Stimulated activated CD8-positive, alpha-beta memory T cell treated with anti-CD3 and anti-CD28 coated beads, Interleukin-4, amount 100 ng/mL, for 4 hours (primary cell): ENCODE results near the gene GUK1.
"Not testable (repeated sequence)": the region's sequence is repeated elsewhere in the genome, so short reads cannot be mapped to it uniquely, and the experiment has no call there.

Experiments used
- DNase-seq, 2 donors: peaks; one replicate each; pipeline ENCODE4 v3.0.0-alpha.2; 2020; ENCODE audit warnings: low read depth in 2 of 2, low spot score in 1 of 2

The GUK1 gene

DNA sequence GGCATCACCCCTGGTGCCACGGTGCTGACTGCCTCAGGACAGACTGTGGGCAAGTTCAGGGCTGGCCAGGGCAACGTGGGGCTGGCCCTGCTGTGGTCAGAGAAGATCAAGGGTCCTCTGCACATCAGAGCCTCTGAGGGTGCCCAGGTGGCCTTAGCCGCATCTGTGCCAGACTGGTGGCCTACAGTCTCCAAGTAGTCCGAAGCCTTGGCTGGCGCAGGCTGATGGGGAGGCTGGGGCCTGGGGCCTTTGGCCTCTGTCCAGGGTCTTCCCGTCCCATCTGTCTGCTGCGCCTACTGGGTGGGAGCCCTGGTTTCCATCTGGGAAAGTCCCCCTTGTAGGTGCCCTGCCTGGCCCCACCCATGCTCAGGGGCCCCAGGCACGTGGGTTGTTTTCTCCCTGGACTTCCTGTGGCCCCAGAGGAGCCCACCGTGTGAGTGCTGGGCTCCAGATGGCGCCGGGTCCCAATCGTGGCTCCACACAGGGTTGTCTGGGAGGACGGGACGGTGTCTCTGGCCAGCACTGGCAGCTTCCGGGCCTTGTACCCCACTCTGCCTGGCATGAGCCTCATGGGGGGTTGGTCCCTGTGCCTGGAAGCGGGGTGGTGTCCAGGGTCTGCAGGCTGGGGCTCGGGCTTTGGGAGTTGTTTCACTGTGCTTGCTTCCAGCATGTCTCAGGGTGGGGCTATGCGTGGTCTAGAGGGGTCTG, 35.4 kb downstream of the GUK1 start:
- DNase-seq, result no peak

DNA sequence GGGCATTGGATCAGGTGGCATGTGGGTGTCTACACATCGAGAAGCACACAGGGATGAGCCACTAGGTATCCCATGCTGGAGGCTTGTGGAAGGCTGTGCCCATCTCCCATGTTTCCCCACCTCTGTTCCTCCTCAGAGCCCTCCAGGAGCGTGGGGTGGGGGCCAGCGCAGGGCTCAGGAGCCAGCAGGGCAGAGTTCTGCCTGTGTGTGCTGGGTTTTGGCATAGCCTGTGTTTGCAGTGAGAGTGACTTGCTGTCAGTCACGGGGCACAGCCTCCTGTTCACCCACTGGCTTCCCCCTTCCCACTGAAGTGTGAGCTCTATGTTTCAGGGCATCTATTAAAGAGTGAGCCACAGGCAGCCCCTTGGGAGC, 35.9 kb downstream of the GUK1 start:
- DNase-seq, result no peak

DNA sequence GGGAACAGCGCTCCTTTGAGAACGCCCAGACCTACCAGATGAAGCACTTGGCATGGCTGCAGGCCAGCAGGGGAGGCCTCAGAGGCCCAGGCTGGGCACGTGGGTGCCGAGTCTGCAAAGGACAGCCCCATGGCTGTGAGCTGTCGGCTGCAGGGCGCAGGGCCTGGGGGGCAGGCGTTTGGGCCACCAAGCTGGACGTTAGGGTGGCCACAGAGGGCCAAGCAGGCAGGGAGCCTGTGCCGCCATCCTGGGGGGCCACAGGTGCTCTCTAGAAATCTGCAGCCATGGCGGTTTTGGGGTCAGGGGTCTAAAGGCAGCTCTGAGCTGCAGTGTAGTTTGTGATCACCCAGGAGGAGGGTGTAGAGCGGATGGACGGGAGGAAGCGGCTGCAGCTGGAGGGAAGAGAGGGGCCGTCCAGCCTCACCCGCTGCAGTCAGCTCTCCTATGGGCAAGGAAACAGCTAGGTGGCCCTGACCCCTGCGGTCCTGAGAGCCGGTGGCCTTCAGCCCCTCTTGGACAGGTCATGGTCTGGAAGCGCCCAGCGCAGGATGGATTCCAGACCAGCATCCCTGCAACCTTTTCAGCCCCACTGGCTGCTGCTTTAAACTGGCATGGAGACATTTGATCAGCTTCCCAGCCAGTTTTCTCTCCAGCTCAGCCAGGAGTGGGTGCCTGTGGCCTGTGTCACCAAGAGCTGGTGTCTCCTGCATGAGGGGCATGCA, 36.5 kb downstream of the GUK1 start:
- DNase-seq, result no peak

DNA sequence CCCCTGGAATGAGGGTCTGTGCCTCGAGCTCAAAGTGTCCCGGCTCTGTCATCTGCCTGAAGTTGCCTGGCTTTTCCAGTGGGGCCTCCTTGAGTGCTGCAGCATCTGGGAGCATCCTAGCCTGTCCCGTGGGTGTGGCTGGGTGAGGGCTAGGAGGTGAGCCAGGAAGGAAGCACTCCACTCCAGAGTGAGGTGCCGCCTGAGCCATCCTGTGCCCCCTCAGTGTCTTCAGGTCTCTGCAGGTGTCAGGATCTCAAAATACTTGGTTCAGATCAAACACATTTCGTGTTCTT, 37.0 kb downstream of the GUK1 start:
- DNase-seq, result no peak

DNA sequence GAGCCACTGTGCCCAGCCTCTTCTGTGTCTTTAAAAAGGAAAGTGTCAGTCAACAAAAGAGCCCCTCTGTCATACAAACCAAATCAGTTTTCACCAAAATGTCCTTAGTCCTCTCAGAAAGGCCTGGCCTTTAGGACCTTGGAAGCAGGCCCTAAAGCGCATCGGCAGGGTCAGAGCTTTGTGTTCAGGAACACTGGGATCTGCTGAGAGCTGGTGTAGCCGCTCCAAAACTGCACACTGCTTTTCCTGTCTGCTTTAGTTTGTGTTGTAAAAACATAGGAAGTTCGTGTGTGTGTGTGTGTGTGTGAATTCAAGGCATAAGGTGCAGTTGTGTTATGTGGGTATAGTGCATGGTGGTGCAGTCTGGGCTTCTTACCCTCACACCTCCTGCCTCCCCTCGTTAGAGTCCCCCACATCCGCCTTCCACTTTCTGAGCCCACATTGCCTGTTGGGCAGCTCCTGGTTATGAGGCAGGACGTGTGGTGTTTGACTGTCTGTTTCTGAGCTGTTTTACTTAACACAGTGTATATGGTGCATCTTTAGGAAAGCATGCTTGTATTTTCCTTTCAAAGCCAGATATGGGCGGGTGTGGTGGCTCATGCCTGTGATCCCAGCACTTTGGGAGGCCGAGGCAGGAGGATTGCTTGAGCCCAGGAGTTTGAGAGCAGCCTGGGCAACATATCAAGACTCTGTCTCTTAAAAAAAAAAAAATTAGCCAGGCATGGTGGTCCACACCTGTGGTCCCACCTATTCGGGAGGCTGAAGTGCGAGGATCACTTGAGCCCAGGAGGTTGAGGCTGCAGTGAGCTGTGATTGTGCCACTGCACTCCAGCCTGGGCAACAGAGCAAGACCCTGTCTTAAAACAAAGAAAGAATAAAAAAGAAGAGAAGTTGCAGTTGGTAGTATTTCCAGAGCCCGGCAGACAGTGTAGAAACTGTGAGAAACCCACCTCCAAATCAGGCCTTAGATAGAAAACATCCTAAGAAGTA, 37.9 kb downstream of the GUK1 start:
- no peak for DNase-seq

DNA sequence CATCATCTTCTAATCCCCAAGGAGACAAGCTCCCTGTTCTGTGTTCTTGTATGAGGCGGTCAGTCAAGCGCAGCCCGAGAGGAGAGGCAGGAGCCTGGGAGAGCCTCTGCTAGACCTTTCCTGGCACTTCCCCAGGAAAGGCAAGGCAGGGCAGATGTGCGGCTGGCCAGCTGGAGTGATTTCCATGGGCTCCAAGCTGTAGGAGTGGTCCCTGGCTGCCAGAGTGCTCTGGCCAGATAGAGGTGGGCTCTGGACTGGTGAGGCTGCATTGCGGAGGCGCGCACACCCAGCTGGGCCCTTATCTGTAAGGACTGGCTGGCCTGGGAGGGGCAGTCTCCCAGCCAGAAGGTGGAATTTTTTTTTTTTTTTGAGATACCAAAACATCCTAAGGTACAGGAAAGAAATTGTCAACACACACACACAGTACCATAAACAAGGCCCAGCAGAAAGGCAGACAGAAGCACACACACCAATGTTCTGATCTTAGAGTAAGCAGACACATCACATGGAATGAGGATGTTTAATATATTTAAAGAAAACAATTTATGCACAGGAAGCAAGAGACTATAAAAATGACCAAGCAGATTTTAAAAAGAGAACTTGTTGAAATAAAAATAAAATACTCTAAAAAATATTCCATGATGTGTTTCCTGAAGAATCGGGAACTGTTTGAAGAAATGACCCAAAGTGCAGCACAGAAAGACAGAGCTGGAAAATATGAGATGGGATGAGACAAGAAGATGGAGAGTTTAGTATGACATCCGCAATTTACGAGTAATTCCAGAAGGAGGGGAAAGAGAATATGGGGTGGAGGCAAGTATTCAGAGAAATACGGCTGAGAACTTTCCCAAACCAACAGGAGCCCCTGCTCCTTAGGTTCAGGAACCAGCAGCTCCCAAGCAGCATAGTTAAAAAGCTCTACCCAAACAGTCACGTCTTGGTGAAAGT, 38.9 kb downstream of the GUK1 start:
- no peak for DNase-seq

DNA sequence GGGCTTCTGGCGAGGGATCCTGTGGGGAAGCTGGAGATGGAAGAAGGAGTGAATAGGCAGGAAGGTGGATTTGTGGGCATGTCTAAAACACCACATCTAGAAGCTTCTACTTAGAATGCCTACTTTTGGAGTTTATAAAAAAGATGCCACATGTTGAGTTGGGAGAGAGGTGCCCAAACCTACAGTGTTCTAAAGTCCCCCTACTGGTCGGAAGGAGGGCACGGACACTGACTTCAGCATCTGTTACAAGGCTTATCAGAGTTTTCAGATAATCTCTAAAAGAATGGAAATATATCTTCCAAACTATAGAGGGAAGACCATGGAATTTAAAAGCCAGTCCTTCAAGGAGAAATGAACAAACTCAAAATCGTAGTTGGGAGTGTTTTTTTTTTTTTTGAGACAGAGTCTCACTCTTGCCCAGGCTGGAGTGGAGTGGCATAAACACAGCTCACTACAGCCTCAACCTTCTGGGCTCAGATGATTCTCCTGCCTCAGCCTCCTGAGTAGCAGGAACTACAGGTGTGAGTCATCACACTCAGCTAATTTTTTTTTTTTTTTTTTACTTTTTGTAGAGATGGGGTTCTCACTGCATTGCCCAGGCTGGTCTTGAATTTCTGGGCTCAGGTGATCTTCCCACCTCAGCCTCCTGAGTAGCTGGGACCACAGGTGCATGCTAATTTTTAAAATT, 40.3 kb downstream of the GUK1 start:
- no peak for DNase-seq

DNA sequence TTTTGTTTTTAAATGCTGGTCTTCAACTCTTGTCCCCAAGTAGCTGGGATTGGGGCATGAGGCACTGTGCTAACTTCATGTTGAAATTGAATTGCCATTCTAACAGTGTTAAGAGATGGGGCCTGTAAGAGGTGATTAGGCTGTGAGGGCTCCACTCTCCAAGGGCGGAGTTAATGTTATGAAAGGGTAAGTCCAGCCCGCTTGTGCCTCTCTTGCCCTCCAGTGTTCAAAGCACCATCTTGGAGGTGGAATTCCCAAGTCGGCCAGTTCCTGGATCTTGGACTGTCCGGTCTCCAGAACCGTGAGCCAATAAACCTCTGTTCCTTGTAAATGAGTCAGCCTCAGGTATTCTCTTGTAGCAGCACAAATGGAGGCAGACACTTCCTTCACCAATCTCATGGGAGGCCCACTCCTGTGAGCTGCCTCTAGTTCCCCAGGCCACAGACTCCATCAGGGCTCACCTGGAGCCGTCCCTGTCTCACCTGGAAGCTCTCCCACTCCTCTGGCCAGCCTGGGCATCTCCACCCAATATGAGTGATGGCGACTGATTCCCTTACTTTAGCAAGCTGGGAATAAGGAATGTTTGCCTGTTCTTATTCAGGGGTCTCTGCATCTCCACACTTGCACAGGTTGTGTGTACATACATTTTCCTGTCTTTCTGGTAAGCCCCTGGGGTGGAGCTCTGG, 41.0 kb downstream of the GUK1 start:
- DNase-seq, result no peak

DNA sequence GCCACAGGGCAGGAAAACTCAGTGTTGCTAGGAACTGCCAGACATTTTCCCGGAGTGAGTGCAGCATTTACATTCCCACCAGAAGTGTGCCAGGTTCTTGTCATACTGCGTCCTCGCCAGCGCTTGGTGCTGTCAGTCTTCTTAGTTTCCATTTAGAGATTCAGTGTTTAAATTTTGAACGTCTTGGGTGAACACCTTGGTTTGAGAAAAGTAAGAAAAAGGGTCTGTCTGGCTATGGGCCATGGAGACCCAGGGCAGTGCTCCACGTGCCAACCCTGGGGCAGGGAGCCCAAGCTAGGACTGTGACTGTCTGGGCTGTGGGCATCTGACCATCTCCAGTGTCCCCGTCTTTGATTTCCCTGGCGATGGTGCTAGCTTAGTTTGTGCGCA, 41.6 kb downstream of the GUK1 start:
- DNase-seq, result no peak

DNA sequence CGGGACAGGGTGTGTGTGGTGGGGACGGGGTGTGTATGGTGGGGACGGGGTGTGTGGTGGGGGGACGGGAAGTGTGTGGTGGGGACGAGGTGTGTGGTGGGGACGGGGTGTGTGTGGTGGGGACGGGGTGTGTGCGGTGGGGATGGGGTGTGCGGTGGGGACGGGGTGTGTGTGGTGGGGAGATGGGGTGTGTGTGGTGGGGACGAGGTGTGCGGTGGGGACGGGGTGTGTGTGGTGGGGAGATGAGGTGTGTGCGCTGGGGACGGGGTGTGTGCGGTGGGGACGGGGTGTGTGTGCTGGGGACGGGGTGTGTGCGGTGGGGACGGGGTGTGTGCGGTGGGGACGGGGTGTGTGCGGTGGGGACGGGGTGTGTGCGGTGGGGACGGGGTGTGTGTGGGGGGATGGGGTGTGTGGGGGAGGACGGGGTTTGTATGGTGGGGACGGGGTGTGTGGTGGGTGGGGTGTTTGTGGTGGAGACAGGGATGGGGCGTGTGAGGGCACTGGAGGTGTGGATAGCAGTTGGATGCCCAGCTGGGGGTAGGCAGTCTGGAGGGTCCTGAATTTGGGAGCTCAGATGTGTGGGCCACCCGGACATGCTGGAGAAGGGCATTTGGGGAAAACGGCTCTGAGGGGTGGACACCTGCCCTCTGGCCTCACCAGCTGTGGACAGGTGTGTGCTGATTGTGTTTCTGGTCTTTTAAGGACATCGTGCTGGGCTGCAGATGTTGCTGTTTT, 42.4 kb downstream of the GUK1 start:
- DNase-seq, result no peak

DNA sequence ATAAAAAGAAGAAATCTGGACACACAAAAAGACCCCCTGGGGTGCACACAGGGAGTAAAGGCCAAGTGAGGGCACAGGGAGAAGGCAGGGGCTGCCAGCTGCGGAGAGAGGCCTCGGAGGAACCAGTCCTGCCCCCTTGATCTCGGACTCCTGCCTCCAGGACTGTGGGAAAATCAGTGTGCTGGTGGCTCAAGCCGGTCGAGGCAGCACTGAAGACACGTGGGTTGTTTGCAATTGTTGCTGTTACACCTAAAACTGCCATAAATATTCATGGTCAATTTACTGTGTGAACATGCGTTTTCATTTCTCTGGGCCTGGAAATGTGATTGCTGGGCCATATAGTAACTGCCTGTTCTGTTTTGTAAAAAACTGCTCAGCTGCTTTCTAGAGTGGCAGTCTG, 44.1 kb downstream of the GUK1 start:
- no peak for DNase-seq

DNA sequence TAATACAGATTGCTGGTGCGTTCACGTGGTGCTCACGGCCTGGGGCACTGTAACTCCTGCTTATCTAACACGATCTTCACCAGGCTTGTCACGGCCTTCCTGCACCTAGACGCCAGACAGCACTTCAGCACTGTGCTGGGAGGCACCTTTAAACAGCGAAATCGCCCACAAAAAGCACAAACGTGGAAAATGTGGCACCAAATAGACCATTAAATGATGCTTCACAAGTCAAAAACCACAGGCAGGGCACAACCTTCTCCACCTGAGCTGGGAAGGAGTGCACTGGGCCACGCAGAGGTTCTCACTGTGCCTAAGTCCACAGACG, 45.5 kb downstream of the GUK1 start:
- no peak for DNase-seq

DNA sequence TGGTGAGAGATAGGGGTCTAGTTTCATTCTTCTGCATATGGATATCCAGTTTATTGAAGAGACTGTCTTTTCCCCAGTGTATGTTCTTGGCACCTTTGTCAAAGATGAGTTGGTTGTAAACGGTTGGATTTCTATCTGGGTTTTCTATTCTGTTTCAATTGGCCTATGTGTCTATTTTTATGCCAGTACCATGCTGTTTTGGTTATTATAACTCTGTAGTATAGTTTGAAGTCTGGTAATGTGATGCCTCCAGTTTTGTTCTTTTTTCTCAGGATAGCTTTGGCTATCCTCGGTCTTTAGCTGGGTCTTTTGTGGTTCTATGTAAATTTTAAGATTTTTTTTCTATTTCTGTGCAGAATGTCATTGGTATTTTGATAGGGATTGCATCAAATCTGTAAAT, 48.2 kb downstream of the GUK1 start:
- not testable (repeated sequence) for DNase-seq

DNA sequence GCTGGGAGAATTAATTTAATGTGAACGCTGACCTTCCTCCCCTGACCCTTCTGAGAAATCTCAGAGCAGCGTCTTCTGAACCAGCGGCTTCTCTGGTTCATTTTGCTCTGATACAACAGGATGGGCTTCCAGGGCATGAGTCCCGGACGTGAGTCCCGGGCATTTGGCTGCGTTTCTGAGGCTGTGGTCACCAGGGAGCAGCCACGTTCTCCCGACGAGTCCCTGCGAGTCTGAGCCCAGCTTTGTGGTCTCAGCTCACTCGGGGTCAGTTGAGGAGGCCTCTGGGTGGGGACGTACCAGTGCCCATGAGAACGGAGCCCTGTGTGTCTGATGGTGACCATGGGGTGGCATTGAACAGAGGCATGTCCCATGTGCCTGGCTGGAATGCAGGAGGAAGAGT, 50.1 kb downstream of the GUK1 start:
- no peak for DNase-seq

DNA sequence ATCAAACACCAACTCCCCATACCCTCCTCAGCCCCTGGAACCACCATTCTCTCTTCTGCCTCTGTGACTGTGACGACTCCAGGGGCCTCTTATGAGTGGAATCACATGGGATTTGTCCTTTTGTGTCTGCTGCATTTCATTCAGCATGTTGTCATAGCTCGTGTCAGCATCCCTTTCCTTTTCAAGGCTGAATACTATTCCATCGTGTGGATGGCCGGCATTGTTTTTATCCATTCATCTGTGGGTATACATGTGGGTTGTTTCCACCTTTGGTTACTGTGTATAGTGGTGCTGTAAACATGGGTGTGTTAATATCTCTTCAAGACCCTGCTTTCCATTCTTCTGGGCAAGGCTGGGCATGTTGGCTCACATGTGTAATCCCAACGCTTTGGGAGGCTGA, 50.7 kb downstream of the GUK1 start:
- DNase-seq, result no peak

DNA sequence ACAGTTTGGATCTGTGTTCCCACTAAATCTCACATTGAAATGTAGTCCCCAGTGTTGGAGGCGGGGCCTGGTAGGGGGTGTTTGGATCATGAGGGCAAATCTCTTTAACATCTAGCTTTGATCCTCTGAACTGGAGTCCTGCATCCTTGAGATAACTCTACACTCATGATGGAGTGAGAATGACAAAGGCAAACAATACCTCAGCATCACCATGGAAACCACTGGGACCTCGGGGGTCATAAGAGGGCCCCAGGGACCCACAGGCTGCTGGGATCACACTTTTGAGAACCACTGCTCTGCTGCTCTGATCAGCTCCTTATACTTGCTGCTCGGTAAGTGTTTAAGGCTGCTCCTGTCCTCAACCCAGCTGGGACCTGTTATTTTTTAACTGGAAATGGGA, 54.4 kb downstream of the GUK1 start:
- no peak for DNase-seq

DNA sequence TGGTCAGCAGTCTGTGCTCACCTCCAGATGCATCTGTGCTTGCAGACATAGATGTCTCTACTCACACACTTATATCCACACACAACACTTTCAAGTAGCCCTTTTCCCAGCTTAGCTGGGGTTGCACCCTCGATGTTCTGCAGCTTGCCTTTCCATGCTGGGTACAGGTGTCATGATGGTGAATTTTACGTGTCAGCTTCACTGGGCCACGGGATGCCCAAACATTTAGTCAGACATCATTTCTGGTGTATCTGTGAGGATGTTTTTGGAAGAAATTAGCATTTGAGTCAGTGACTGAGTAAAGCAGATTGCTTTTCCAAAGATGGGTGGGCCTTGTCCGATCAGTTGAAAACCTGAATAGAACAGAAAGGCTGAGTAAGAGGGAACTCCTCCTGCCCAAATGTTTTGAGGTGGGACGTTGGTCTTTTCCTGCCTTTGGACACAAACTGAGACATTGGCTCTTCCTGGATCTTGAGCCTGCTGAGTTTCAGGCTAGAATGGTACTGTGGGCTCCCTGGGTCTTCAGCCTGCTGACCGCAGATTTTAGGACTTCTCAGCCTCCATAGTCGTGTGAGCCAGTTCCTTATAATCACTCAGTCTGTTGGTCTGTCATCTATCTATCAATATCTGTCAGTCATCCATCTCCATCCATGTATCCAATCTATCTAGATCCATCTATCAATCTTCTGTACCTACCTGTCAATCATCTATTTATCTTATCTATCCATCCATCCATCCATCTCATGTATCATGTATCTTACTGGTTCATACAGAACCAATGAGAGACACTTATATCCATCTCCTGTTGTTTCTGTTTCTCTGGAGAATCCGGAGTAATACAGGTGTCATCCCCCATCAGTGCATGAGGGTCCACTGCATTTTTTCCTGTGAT, 55.1 kb downstream of the GUK1 start:
- no peak for DNase-seq

DNA sequence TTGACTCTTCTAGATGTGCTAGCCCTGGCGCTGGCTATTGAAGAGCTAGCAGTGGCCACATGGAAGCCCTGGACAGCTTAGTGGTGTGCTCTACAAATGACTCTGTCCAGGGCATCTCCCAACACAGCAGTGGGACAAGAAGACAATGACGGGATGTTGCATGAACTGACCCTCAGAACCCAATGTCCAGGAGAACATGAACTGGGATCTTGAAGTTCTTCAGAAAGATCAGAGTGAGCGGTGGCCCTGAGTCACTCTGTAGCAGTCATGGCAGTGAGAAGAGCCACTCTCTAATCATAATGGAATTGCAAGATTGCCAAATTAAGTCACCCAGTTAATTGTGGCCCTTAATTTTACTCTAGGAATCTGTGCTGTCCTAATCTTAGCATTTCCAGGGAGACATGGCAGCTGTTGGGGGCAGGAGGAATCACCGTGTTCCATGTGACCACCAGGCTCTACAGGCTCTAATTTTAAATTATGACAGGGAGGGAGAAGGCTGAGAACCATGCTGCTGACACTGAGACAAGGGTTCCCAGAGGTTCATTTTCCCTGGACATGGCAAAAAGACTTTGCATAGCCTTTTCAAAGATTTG, 57.6 kb downstream of the GUK1 start:
- no peak for DNase-seq
